K562 (cell line): ENCODE data around the gene XRCC5. TPM values are rescaled to one million over a fixed set of nuclear protein-coding genes. Genes with fewer than 3 reads are reported as not detected.

Source experiments
- ATAC-seq: fragments of 200-7000 bp; cut with Tn5 transposase; 3 replicates; pipeline ENCODE4 v1.9.1; 2020; ENCODE audit warnings: moderate library complexity
- BruUV-seq: library from RNA; stranded (reverse); fragments of 400-500 nt; replicated peaks from 2 replicates; lab custom pipeline; 2021; lab: Mats Ljungman, UMichigan
- CTCF ChIA-PET: fragments of 300-600 bp; formaldehyde crosslinking; extraction: SDS; loops from one replicate; lab custom pipeline; 2021; ENCODE audit warnings: low intra/inter-chr PET ratio; lab: Yijun Ruan, JAX
- POLR2A ChIA-PET: fragments of 300-600, 350-650 bp; sonication (Branson Sonifier 250); formaldehyde crosslinking; extraction: SDS; loops from one replicate; lab custom pipeline; 2021; ENCODE audit warnings: antibody characterized with exemption, inconsistent platforms; lab: Yijun Ruan, JAX
- DNase-seq, 4 experiments: peaks; one replicate each; pipeline versions ENCODE4 v3.0.0 to v3.0.0-alpha.2; 2011 to 2018; ENCODE audit warnings: low spot score in 3 of 4, mixed read lengths in 3 of 4; ENCODE audit errors: extremely low read depth in 1 of 4
- FAIRE-seq: peaks from 2 replicates; lab custom pipeline; 2011; peaks lifted over from hg19 to GRCh38; lab: Jason Lieb, UNC
- H2AFZ ChIP-seq: 2 replicates; pipeline ENCODE4 v1.6.0; 2011; ENCODE audit warnings: low read depth, low read length, control low read depth, inconsistent platforms
- H3K27ac ChIP-seq: fragments of 200-600 bp; 3 replicates; pipeline ENCODE4 v1.8.0; 2011; ENCODE audit warnings: low read depth, mild to moderate bottlenecking, control low read depth, inconsistent platforms, low read length, moderate library complexity, mixed read lengths; ENCODE audit errors: extremely low read depth
- H3K27me3 ChIP-seq, 2 experiments: fragments of 300-600 bp in 1 of 2; 2 replicates in 1 of 2; 3 replicates in 1 of 2; pipeline versions ENCODE4 v1.6.0 to v1.8.0; 2011; ENCODE audit warnings: inconsistent platforms in 2 of 2, low read length in 2 of 2, mild to moderate bottlenecking in 1 of 2, mixed read lengths in 1 of 2, moderate library complexity in 1 of 2; ENCODE audit not compliant: control insufficient read depth in 2 of 2, insufficient read depth in 2 of 2
- H3K36me3 ChIP-seq: fragments of 300-600 bp; 3 replicates; pipeline ENCODE4 v1.8.0; 2011; ENCODE audit warnings: mild to moderate bottlenecking, low read length, inconsistent platforms; ENCODE audit not compliant: control insufficient read depth, insufficient read depth
- H3K4me1 ChIP-seq, 2 experiments: fragments of 200-600 bp in 1 of 2; replicated peaks in 1 of 2; 2 replicates in 1 of 2; 3 replicates in 1 of 2; pipeline versions ENCODE4 v1.5.1 to v1.8.0; 2011; ENCODE audit warnings: inconsistent platforms in 2 of 2, low read length in 2 of 2, mild to moderate bottlenecking in 1 of 2, mixed read lengths in 1 of 2, moderate library complexity in 1 of 2; ENCODE audit not compliant: control insufficient read depth in 2 of 2, insufficient read depth in 2 of 2
- H3K4me2 ChIP-seq: 2 replicates; pipeline ENCODE4 v1.6.1; 2011; ENCODE audit warnings: low read length, control low read depth, inconsistent platforms, mixed read lengths; ENCODE audit not compliant: insufficient read depth
- H3K4me3 ChIP-seq: fragments of 200-600 bp; sonication (generic), shearing (Covaris generic); 2 replicates; pipeline ENCODE4 v1.5.1; 2016; ENCODE audit warnings: control low read depth, inconsistent platforms
- H3K79me2 ChIP-seq: fragments of 200-600 bp; 3 replicates; pipeline ENCODE4 v1.8.0; 2011; ENCODE audit warnings: low read length, inconsistent platforms; ENCODE audit not compliant: control insufficient read depth, insufficient read depth
- H3K9ac ChIP-seq, 2 experiments: 2 replicates each; pipeline versions ENCODE4 v1.6.0 to v1.6.1; 2011; ENCODE audit warnings: low read depth in 2 of 2, low read length in 2 of 2, control low read depth in 1 of 2, inconsistent platforms in 1 of 2, mild to moderate bottlenecking in 1 of 2, mixed read lengths in 1 of 2; ENCODE audit not compliant: insufficient read depth in 1 of 2
- H3K9me1 ChIP-seq: one replicate; pipeline ENCODE4 v1.6.0; 2011; ENCODE audit warnings: inconsistent platforms, mild to moderate bottlenecking, low read length, moderate library complexity; ENCODE audit not compliant: control insufficient read depth, insufficient read depth
- H3K9me3 ChIP-seq: replicated peaks from 2 replicates; pipeline ENCODE4 v1.5.1; 2011; ENCODE audit warnings: low read depth, low read length, inconsistent platforms; ENCODE audit not compliant: control insufficient read depth, insufficient read depth
- H4K20me1 ChIP-seq: replicated peaks from 2 replicates; pipeline ENCODE4 v1.6.1; 2011; ENCODE audit warnings: low read length, inconsistent platforms, mixed read lengths; ENCODE audit not compliant: control insufficient read depth, insufficient read depth
- BCLAF1 ChIP-seq, 2 experiments: fragments of 450-650 bp in 1 of 2; IDR thresholded peaks; 2 replicates each; pipeline ENCODE4 v1.6.1; 2011 to 2017; ENCODE audit warnings: low read depth in 2 of 2, antibody characterized with exemption in 1 of 2, borderline replicate concordance in 1 of 2, low read length in 1 of 2, mild to moderate bottlenecking in 1 of 2, mixed read lengths in 1 of 2; ENCODE audit not compliant: control insufficient read depth in 1 of 2
- CSDE1 ChIP-seq, 2 experiments: fragments of 450-650 bp; IDR thresholded peaks; 2 replicates each; pipeline ENCODE4 v1.6.1; 2016; ENCODE audit warnings: mild to moderate bottlenecking in 1 of 2
- ELF2 ChIP-seq: fragments of 250-450 bp; sonication (Bioruptor Pico); IDR thresholded peaks from 2 replicates; pipeline ENCODE4 v1.5.0; 2021; ENCODE audit warnings: mild to moderate bottlenecking
- HES1 ChIP-seq: fragments of 450-650 bp; IDR thresholded peaks from 2 replicates; pipeline ENCODE4 v1.6.1; 2016; ENCODE audit warnings: low read depth, mild to moderate bottlenecking, moderate library complexity
- HMG20A ChIP-seq: fragments of 450-650 bp; formaldehyde crosslinking; conservative IDR thresholded peaks from 2 replicates; pipeline ENCODE4 v1.4.0; 2020; ENCODE audit warnings: mild to moderate bottlenecking, mixed read lengths
- NBN ChIP-seq: fragments of 450-650 bp; IDR thresholded peaks from 2 replicates; pipeline ENCODE4 v1.6.1; 2016; ENCODE audit warnings: low read depth, mild to moderate bottlenecking
- RBBP5 ChIP-seq: fragments of 200-600 bp; sonication (generic); IDR thresholded peaks from 2 replicates; pipeline ENCODE4 v1.6.1; 2012; ENCODE audit warnings: borderline replicate concordance, mild to moderate bottlenecking, low read length, control low read depth, inconsistent platforms; ENCODE audit not compliant: insufficient read depth, poor library complexity, severe bottlenecking
- TSC22D4 ChIP-seq: fragments of 450-650 bp; IDR thresholded peaks from 2 replicates; pipeline ENCODE4 v1.6.1; 2016; ENCODE audit warnings: missing genetic modification characterization, missing biosample characterization, control low read depth
- ZBTB11 ChIP-seq, 3 experiments: fragments of 200-800 bp in 1 of 3; fragments of 250-450 bp in 1 of 3; fragments of 450-650 bp in 1 of 3; sonication (Bioruptor Pico) in 1 of 3; sonication (Bioruptor generic) in 1 of 3; formaldehyde crosslinking in 1 of 3; IDR thresholded peaks; 2 replicates each; pipeline versions ENCODE4 v1.6.1 to v1.8.0; 2016 to 2022; ENCODE audit warnings: mild to moderate bottlenecking in 2 of 3, missing genetic modification characterization in 2 of 3, missing compliant biosample characterization in 1 of 3, moderate library complexity in 1 of 3
- ZC3H11A ChIP-seq: IDR thresholded peaks from 2 replicates; pipeline ENCODE4 v1.6.1; 2012; ENCODE audit warnings: low read depth, low read length, improper control_type of control experiment
- ZNF174 ChIP-seq: fragments of 250-450 bp; sonication (Bioruptor Pico); IDR thresholded peaks from 2 replicates; pipeline ENCODE4 v1.4.0; 2020; ENCODE audit warnings: mild to moderate bottlenecking
- WGBS: fragments of 100-300 bp; shearing (Covaris generic); methylation state at CpG from one replicate; pipeline ENCODE4 v1.1.6; 2016; ENCODE audit warnings: low coverage, mixed read lengths; ENCODE audit not compliant: insufficient coverage; ENCODE audit errors: missing lambda C conversion rate; 5-methylcytosine and 5-hydroxymethylcytosine counted together
- in situ Hi-C: fragments of 300-500 bp; cut with MboI; formaldehyde crosslinking; loops from 4 replicates; pipeline ENCODE4 v1.15.0; 2018; ENCODE audit warnings: inconsistent platforms, mixed read lengths
- intact Hi-C: fragments of 100-400 bp; cut with micrococcal nuclease; formaldehyde crosslinking; loops from 2 replicates; pipeline ENCODE4 v1.14.2; 2022
- polyA plus RNA-seq, 8 experiments: library from polyadenylated mRNA; depleted of rRNA in 4 of 8; stranded (reverse) in 5 of 8; unstranded in 3 of 8; fragments of >200 nt; fragmentation: Nextera tagmentation in 2 of 8; fragmentation: Illumina TruSeq in 1 of 8; extraction: Ambion mirVana in 2 of 8; extraction: Trizol in 1 of 8; gene quantifications; 2 replicates each; pipeline versions ENCODE4 v1.2.1 to v1.2.3, GENCODE V29; 2011 to 2014; ENCODE audit warnings: inconsistent platforms in 1 of 8, missing spikeins in 1 of 8
- total RNA-seq, 7 experiments: library from RNA; depleted of rRNA in 6 of 7; stranded (reverse); fragments of >200 nt in 6 of 7; fragmentation: Illumina TruSeq in 2 of 7; extraction: Trizol in 2 of 7; gene quantifications; 2 replicates each; pipeline versions ENCODE4 v1.2.1 to v1.2.3, GENCODE V29; 2011 to 2021; ENCODE audit warnings: low replicate concordance in 1 of 7

XRCC5 gene
- total and polyA plus RNA-seq, 9 of the 15 experiments (the other 6 are each of a cell fraction or from before 2014, with no cell fraction given), result 168 to 551 (median 297) TPM

GRCh38 chr2:216201692-216202306 lies 92.7 kb downstream of the XRCC5 start:
- whole genome bisulfite sequencing, result 78% methylated on average over 3 of the region's 3 CpGs
- Histone ChIP-seq H3K36me3 (peaks cover 97% of the 10 kb centered on the region), H3K27ac (no peak overlapping the region), H3K79me2 (no peaks in the 10 kb centered on the region; the same call in 2 of the 3 replicates), H3K4me3 (no peak overlapping the region), H3K9me3 (no peaks in the 10 kb centered on the region), H4K20me1 (no peaks in the 10 kb centered on the region; the same call in 1 of the 2 replicates), H3K4me1 (no peaks in the 10 kb centered on the region), H2AFZ (no peak overlapping the region), H3K4me2 (no peak overlapping the region), H3K9ac (no peak overlapping the region), H3K27me3 (no peaks in the 10 kb centered on the region), H3K9me1 (no peaks in the 10 kb centered on the region)
- CTCF ChIA-PET, result no interaction called here
- intact Hi-C loops, result no loop called here
- no TSS peak for BruUV-seq
- POLR2A ChIA-PET, result no interaction called here
- no peak for DNase-seq
- no peak for TF ChIP-seq ZC3H11A
- TF ChIP-seq ZBTB11 (CRISPR knock-in tag; IDR thresholded peaks at IDR 0.05), result no peak
- no peak for TF ChIP-seq RBBP5
- no peak for TF ChIP-seq BCLAF1 (IDR thresholded peaks at IDR 0.05; ENCODE audit: borderline replicate concordance in 1 of 2, control insufficient read depth in 1 of 2, low read depth in 2 of 2, low read length in 1 of 2)
- TF ChIP-seq ELF2, result no peak
- TF ChIP-seq HES1, result no peak
- no peak for TF ChIP-seq ZNF174 (CRISPR knock-in tag)
- no peak for TF ChIP-seq NBN
- no peak for TF ChIP-seq CSDE1 (IDR thresholded peaks at IDR 0.05)
- TF ChIP-seq HMG20A (CRISPR knock-in tag), result no peak
- TF ChIP-seq TSC22D4 (tag), result no peak
- in situ Hi-C loops, result loop anchor here (10.0 to 25.0 kb wide), 2 partner anchors 461 to 1383 kb away; no protein-coding TSS in a partner anchor
- no peak for ATAC-seq
- no peak for FAIRE-seq
